IMR-90 (cell line): ENCODE data around the gene RNF148. TPM values are rescaled to one million over a fixed set of nuclear protein-coding genes. Genes with fewer than 3 reads are reported as not detected.

Experiments
- ATAC-seq: fragments of 200-7000 bp; cut with Tn5 transposase; 2 replicates; pipeline ENCODE4 v1.9.1; 2020; ENCODE audit warnings: low read depth, mild to moderate bottlenecking, moderate library complexity
- BruUV-seq: library from RNA; stranded (reverse); fragments of 400-500 nt; replicated peaks from 2 replicates; lab custom pipeline; 2021; lab: Mats Ljungman, UMichigan
- CTCF ChIA-PET: fragments of 300-600 bp; formaldehyde crosslinking; extraction: SDS; loops from one replicate; lab custom pipeline; 2021; ENCODE audit warnings: antibody characterized with exemption; lab: Yijun Ruan, JAX
- POLR2A ChIA-PET: fragments of 300-600 bp; sonication (Branson Sonifier 250); formaldehyde crosslinking; loops from one replicate; lab custom pipeline; 2022; ENCODE audit warnings: antibody characterized with exemption; ENCODE audit not compliant: unreplicated experiment; lab: Charles Lee
- DNase-seq: peaks from one replicate; pipeline ENCODE4 v3.0.0; 2013
- H2AFZ ChIP-seq: replicated peaks from 2 replicates; pipeline ENCODE3; 2013; ENCODE audit warnings: low read length, mild to moderate bottlenecking; ENCODE audit not compliant: poor library complexity
- H2AK5ac ChIP-seq: 2 replicates; pipeline ENCODE4 v1.6.1; 2013; ENCODE audit warnings: low read depth, low read length, inconsistent platforms
- H2AK9ac ChIP-seq: replicated peaks from 2 replicates; pipeline ENCODE3; 2013; ENCODE audit warnings: mild to moderate bottlenecking, low read depth, low read length, moderate library complexity; ENCODE audit not compliant: poor library complexity
- H2BK120ac ChIP-seq: 2 replicates; pipeline ENCODE4 v1.6.1; 2013; ENCODE audit warnings: low read depth, low read length, inconsistent platforms
- H2BK15ac ChIP-seq: 3 replicates; pipeline ENCODE4 v1.6.1; 2013; ENCODE audit warnings: low read depth, low read length, inconsistent platforms
- H2BK20ac ChIP-seq: 2 replicates; pipeline ENCODE4 v1.6.1; 2013; ENCODE audit warnings: low read depth, mild to moderate bottlenecking, inconsistent platforms, low read length, moderate library complexity
- H2BK5ac ChIP-seq: 2 replicates; pipeline ENCODE4 v1.6.1; 2013; ENCODE audit warnings: mild to moderate bottlenecking, low read depth, low read length, inconsistent platforms; ENCODE audit not compliant: poor library complexity, severe bottlenecking
- H3K14ac ChIP-seq: replicated peaks from 2 replicates; pipeline ENCODE4 v1.6.1; 2013; ENCODE audit warnings: low read depth, low read length, inconsistent platforms
- H3K18ac ChIP-seq: 2 replicates; pipeline ENCODE4 v1.6.1; 2013; ENCODE audit warnings: low read depth, low read length, control low read depth
- H3K23ac ChIP-seq: 2 replicates; pipeline ENCODE4 v1.6.1; 2013; ENCODE audit warnings: low read depth, low read length, inconsistent platforms
- H3K27ac ChIP-seq: 2 replicates; pipeline ENCODE4 v1.5.1; 2013; ENCODE audit warnings: mild to moderate bottlenecking, control low read depth, low read length; ENCODE audit not compliant: insufficient read depth
- H3K27me3 ChIP-seq: 2 replicates; pipeline ENCODE4 v1.6.1; 2013; ENCODE audit warnings: low read length; ENCODE audit not compliant: control insufficient read depth, insufficient read depth
- H3K36me3 ChIP-seq: 2 replicates; pipeline ENCODE4 v1.6.1; 2013; ENCODE audit warnings: low read length, mixed read lengths; ENCODE audit not compliant: control insufficient read depth, insufficient read depth
- H3K4ac ChIP-seq: 2 replicates; pipeline ENCODE4 v1.6.1; 2013; ENCODE audit warnings: low read depth, low read length, inconsistent platforms
- H3K4me1 ChIP-seq: 2 replicates; pipeline ENCODE4 v1.6.1; 2013; ENCODE audit warnings: low read length, mixed read lengths; ENCODE audit not compliant: control insufficient read depth, insufficient read depth
- H3K4me2 ChIP-seq: 2 replicates; pipeline ENCODE4 v1.6.1; 2013; ENCODE audit warnings: low read depth, mild to moderate bottlenecking, control low read depth, low read length, moderate library complexity
- H3K4me3 ChIP-seq: 2 replicates; pipeline ENCODE4 v1.5.1; 2013; ENCODE audit warnings: low read depth, mild to moderate bottlenecking, control low read depth, low read length, moderate library complexity; ENCODE audit not compliant: insufficient read depth
- H3K56ac ChIP-seq: 2 replicates; pipeline ENCODE4 v1.6.1; 2013; ENCODE audit warnings: low read length, inconsistent platforms; ENCODE audit not compliant: insufficient read depth; ENCODE audit errors: extremely low read depth
- H3K79me1 ChIP-seq, 2 experiments: 2 replicates each; pipeline ENCODE4 v1.6.1; 2013; ENCODE audit warnings: low read length in 2 of 2, inconsistent platforms in 1 of 2, low read depth in 1 of 2
- H3K9ac ChIP-seq: 2 replicates; pipeline ENCODE4 v1.6.1; 2013; ENCODE audit warnings: low read depth, low read length, control low read depth
- H3K9me1 ChIP-seq: 2 replicates; pipeline ENCODE4 v1.6.1; 2013; ENCODE audit warnings: low read length, inconsistent platforms; ENCODE audit not compliant: insufficient read depth
- H3K9me3 ChIP-seq: 2 replicates; pipeline ENCODE4 v1.6.1; 2013; ENCODE audit warnings: low read length; ENCODE audit not compliant: control insufficient read depth, insufficient read depth
- H4K20me1 ChIP-seq: 2 replicates; pipeline ENCODE4 v1.6.1; 2013; ENCODE audit warnings: low read length, inconsistent platforms; ENCODE audit not compliant: insufficient read depth
- H4K5ac ChIP-seq: 2 replicates; pipeline ENCODE4 v1.6.1; 2013; ENCODE audit warnings: mild to moderate bottlenecking, low read depth, low read length, control low read depth
- H4K8ac ChIP-seq, 2 experiments: 2 replicates each; pipeline ENCODE4 v1.6.1; 2013; ENCODE audit warnings: low read depth in 2 of 2, low read length in 2 of 2, control low read depth in 1 of 2, inconsistent platforms in 1 of 2
- H4K91ac ChIP-seq: 2 replicates; pipeline ENCODE4 v1.6.1; 2013; ENCODE audit warnings: low read depth, low read length, inconsistent platforms; ENCODE audit not compliant: insufficient read depth
- BHLHE40 ChIP-seq: fragments of 150-350 bp; IDR thresholded peaks from 2 replicates; pipeline ENCODE4 v1.6.1; 2016; ENCODE audit warnings: mild to moderate bottlenecking, low read depth, low read length
- CEBPB ChIP-seq: IDR thresholded peaks from 2 replicates; pipeline ENCODE4 v1.6.1; 2012; ENCODE audit warnings: low read depth, low read length, improper control_type of control experiment
- CHD1 ChIP-seq: IDR thresholded peaks from 2 replicates; pipeline ENCODE4 v1.6.1; 2012; ENCODE audit warnings: low read depth, low read length, improper control_type of control experiment
- FOS ChIP-seq: fragments of 150-350 bp; IDR thresholded peaks from 2 replicates; pipeline ENCODE4 v1.6.1; 2016; ENCODE audit warnings: low read depth, low read length
- MAFK ChIP-seq: IDR thresholded peaks from 2 replicates; pipeline ENCODE4 v1.6.1; 2012; ENCODE audit warnings: low read depth, low read length, improper control_type of control experiment
- MAZ ChIP-seq: IDR thresholded peaks from 2 replicates; pipeline ENCODE4 v1.6.1; 2012; ENCODE audit warnings: low read depth, mild to moderate bottlenecking, low read length, improper control_type of control experiment, moderate library complexity, borderline replicate concordance
- MXI1 ChIP-seq: IDR thresholded peaks from 2 replicates; pipeline ENCODE4 v1.6.1; 2012; ENCODE audit warnings: low read depth, mild to moderate bottlenecking, low read length, moderate library complexity, borderline replicate concordance
- NFE2L2 ChIP-seq: fragments of 150-350 bp; IDR thresholded peaks from 2 replicates; pipeline ENCODE4 v1.6.1; 2016; ENCODE audit warnings: low read depth, mild to moderate bottlenecking, low read length
- POLR2A ChIP-seq: IDR thresholded peaks from 2 replicates; pipeline ENCODE4 v1.6.1; 2012; ENCODE audit warnings: mild to moderate bottlenecking, low read depth, low read length
- RAD21 ChIP-seq: IDR thresholded peaks from 2 replicates; pipeline ENCODE4 v1.6.1; 2012; ENCODE audit warnings: low read length, improper control_type of control experiment
- RCOR1 ChIP-seq: IDR thresholded peaks from 2 replicates; pipeline ENCODE4 v1.6.1; 2012; ENCODE audit warnings: mild to moderate bottlenecking, low read length, improper control_type of control experiment; ENCODE audit not compliant: insufficient replicate concordance
- RFX5 ChIP-seq: IDR thresholded peaks from 2 replicates; pipeline ENCODE4 v1.8.0; 2012; ENCODE audit warnings: low read depth, mild to moderate bottlenecking, low read length, moderate library complexity
- SMC3 ChIP-seq: fragments of 150-350 bp; IDR thresholded peaks from 2 replicates; pipeline ENCODE4 v1.6.1; 2016; ENCODE audit warnings: low read depth, mild to moderate bottlenecking, antibody characterized with exemption, low read length, moderate library complexity
- WGBS, 2 experiments: methylation state at CpG; one replicate each; pipeline versions ENCODE4 v1.1.5 to v1.1.7; 2013; ENCODE audit warnings: missing lambda C conversion rate in 2 of 2; ENCODE audit not compliant: insufficient read length in 1 of 2; ENCODE audit errors: extremely low coverage in 2 of 2; 5-methylcytosine and 5-hydroxymethylcytosine counted together
- dilution Hi-C: fragments of 300-500 bp; cut with HindIII; formaldehyde crosslinking; loops from one replicate; pipeline ENCODE4 v1.14.3; 2018; ENCODE audit warnings: low sequenced_read_pairs; ENCODE audit not compliant: unreplicated experiment
- in situ Hi-C: fragments of 300-500 bp; cut with MboI; formaldehyde crosslinking; loops from 3 replicates; pipeline ENCODE4 v1.14.3; 2019; ENCODE audit warnings: low sequenced_read_pairs, inconsistent platforms, mixed read lengths
- intact Hi-C: fragments of 100-400 bp; cut with micrococcal nuclease; formaldehyde crosslinking; loops from 2 replicates; pipeline ENCODE4 v1.10.0; 2022
- polyA plus RNA-seq, 3 experiments: library from polyadenylated mRNA; depleted of rRNA; stranded (reverse); fragments of >200 nt; gene quantifications; 2 replicates each; pipeline ENCODE4 v1.2.3, GENCODE V29; 2012; ENCODE audit warnings: low replicate concordance in 1 of 3
- total RNA-seq: library from RNA; depleted of rRNA; stranded (reverse); fragments of >200 nt; gene quantifications from 2 replicates; pipeline ENCODE4 v1.2.3, GENCODE V29; 2012
- TF ChIP-seq, protein P1 (sequence below): fragments of 150-350 bp; IDR thresholded peaks from 2 replicates; pipeline ENCODE4 v1.6.1; 2016; ENCODE audit warnings: low read depth, mild to moderate bottlenecking, low read length, moderate library complexity, borderline replicate concordance
- TF ChIP-seq, protein P2 (sequence below): fragments of 150-350 bp; IDR thresholded peaks from 2 replicates; pipeline ENCODE4 v1.6.1; 2017; ENCODE audit warnings: mild to moderate bottlenecking, antibody characterized with exemption, low read length, low read depth
- TF ChIP-seq, protein P3 (sequence below): conservative IDR thresholded peaks from 2 replicates; pipeline ENCODE4 v1.5.1; 2012; ENCODE audit warnings: mild to moderate bottlenecking, low read depth, low read length, improper control_type of control experiment

Gene RNF148
- total and polyA plus RNA-seq, 2 of the 4 experiments (the other 2 are of a cell fraction): not detected

DNA sequence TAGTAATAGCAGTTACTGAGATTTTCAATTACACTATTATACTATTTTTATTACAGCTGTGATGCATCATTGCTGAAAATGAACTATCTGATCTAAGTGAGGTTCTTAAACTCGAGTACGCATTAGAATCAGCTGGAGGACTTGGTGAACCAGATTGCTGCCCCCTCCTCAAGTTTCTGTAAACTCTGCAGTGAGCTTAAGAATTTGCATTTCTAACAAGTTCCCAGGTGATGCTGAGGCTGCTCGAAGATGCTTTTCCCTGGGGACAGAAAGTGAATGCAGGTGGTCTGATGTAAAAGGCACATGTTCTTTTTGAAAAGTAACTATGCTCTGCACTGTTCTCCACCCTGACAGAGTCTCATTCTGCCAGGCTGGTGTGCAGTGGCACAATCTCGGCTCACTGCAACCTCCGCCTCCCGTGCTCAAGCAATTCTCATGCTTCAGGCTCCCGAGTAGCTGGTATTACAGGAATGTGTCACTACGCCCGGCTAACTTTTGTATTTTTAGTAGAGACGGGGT is 16.3 kb downstream of the RNF148 start:
- no peaks in the 10 kb centered on the region for H3K4me1 ChIP-seq
- no peaks in the 10 kb centered on the region for H3K9me1 ChIP-seq
- H3K4me3 ChIP-seq: no peak overlapping the region
- POLR2A ChIA-PET: no interaction called here
- H3K9ac ChIP-seq: no peak overlapping the region
- H4K20me1 ChIP-seq: no peaks in the 10 kb centered on the region
- BruUV-seq: no TSS peak
- in situ Hi-C loops (no loop called here), dilution Hi-C loops (no loop called here), intact Hi-C loops (no loop called here)
- no peaks in the 10 kb centered on the region for H3K36me3 ChIP-seq
- no peak overlapping the region for H2BK15ac ChIP-seq
- H3K27ac ChIP-seq: no peak overlapping the region
- H3K4ac ChIP-seq: no peak overlapping the region
- H4K5ac ChIP-seq: no peak overlapping the region
- H2BK120ac ChIP-seq: no peak overlapping the region
- H3K56ac ChIP-seq: no peak overlapping the region
- no peak overlapping the region for H3K14ac ChIP-seq
- no peak overlapping the region for H3K4me2 ChIP-seq
- no peak overlapping the region for H4K91ac ChIP-seq
- H3K18ac ChIP-seq: no peak overlapping the region
- H2BK5ac ChIP-seq: no peak overlapping the region
- no peak for TF ChIP-seq BHLHE40
- TF ChIP-seq FOS: no peak
- no peak for TF ChIP-seq NFE2L2
- no peak for TF ChIP-seq CHD1
- no peak for TF ChIP-seq POLR2A
- TF ChIP-seq RCOR1: no peak
- TF ChIP-seq MAFK: no peak
- no peak for TF ChIP-seq CEBPB
- no peak for TF ChIP-seq RFX5
- TF ChIP-seq SMC3: no peak
- TF ChIP-seq, protein P1, sequence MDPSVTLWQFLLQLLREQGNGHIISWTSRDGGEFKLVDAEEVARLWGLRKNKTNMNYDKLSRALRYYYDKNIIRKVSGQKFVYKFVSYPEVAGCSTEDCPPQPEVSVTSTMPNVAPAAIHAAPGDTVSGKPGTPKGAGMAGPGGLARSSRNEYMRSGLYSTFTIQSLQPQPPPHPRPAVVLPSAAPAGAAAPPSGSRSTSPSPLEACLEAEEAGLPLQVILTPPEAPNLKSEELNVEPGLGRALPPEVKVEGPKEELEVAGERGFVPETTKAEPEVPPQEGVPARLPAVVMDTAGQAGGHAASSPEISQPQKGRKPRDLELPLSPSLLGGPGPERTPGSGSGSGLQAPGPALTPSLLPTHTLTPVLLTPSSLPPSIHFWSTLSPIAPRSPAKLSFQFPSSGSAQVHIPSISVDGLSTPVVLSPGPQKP: no peak
- no peak for TF ChIP-seq RAD21
- no peak for TF ChIP-seq MXI1
- TF ChIP-seq MAZ: no peak
- TF ChIP-seq, protein P2, sequence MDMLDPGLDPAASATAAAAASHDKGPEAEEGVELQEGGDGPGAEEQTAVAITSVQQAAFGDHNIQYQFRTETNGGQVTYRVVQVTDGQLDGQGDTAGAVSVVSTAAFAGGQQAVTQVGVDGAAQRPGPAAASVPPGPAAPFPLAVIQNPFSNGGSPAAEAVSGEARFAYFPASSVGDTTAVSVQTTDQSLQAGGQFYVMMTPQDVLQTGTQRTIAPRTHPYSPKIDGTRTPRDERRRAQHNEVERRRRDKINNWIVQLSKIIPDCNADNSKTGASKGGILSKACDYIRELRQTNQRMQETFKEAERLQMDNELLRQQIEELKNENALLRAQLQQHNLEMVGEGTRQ: no peak
- TF ChIP-seq, protein P3, sequence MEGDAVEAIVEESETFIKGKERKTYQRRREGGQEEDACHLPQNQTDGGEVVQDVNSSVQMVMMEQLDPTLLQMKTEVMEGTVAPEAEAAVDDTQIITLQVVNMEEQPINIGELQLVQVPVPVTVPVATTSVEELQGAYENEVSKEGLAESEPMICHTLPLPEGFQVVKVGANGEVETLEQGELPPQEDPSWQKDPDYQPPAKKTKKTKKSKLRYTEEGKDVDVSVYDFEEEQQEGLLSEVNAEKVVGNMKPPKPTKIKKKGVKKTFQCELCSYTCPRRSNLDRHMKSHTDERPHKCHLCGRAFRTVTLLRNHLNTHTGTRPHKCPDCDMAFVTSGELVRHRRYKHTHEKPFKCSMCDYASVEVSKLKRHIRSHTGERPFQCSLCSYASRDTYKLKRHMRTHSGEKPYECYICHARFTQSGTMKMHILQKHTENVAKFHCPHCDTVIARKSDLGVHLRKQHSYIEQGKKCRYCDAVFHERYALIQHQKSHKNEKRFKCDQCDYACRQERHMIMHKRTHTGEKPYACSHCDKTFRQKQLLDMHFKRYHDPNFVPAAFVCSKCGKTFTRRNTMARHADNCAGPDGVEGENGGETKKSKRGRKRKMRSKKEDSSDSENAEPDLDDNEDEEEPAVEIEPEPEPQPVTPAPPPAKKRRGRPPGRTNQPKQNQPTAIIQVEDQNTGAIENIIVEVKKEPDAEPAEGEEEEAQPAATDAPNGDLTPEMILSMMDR: no peak
- DNase-seq: no peak
- no peak overlapping the region for H2AK9ac ChIP-seq
- no peak for ATAC-seq
- no peak overlapping the region for H2AFZ ChIP-seq
- no peaks in the 10 kb centered on the region for H3K79me1 ChIP-seq
- no peak overlapping the region for H3K23ac ChIP-seq
- H3K9me3 ChIP-seq: peaks cover 20% of the 10 kb centered on the region
- no peak overlapping the region for H2BK20ac ChIP-seq
- WGBS, 2 experiments: 60% methylated on average over 3 of the region's 10 CpGs; no CpG with 5 or more reads in 1 of the 2 experiments
- H3K27me3 ChIP-seq: no peaks in the 10 kb centered on the region
- H4K8ac ChIP-seq: no peak overlapping the region
- no peak overlapping the region for H2AK5ac ChIP-seq
- CTCF ChIA-PET: no interaction called here
